ENCODE results near the gene ZNF69.
"Not testable (repeated sequence)": the region's sequence is repeated elsewhere in the genome, so short reads cannot be mapped to it uniquely, and the experiment has no call there.

ZNF69 gene
- 1.3 to 10.4 (median 4.8) reads per million in 3 experiments for total RNA-seq

GRCh38 chr19:11887611-11888531 lies at the start of gene ZNF69:
TSS of gene ZNF69 (plus strand) at chr19:11887782. CDS start at chr19:11887924, 142 bp downstream.
- DNase-seq, result peak; percentile 47

DNA sequence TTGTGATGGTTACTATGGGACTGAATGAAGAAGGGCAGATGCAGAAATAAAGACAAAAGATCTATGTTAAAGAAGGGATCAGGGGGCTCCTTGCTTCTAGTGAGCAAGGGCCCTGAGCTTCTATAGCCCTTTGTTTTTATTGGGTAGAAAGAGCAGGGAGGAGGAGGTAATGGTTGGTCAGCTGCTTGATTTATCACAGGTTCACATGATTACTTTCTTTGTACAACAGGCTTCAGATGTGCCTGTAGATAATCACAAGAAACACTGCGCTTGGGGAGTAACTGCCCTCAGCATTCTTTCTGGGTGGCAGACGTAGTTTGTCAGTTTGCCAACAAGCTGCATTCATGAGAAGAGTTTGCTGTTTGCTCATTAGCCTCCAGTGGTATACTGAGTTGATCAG lies 43.9 kb upstream of the ZNF69 start:
- DNase-seq, result no peak

DNA sequence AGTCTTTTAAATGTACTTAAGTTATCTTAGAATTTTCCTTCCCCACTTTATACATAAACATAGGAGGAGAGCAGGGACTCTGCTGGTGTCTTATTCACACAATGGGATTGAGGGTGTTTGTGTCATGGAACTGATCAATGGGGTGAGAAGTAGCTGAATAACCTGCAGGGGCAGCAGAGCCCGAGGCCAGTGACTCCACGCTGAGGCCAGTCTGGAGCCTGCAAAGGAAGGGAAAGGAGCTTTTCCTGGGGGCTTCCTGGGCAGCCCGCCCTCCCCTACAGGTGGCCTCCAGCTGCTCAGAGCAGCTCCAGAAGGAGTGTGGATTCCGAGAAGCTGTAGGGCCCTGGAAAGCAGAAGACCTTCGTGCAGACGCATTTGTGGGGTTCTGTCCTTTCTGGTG lies 40.0 kb upstream of the ZNF69 start:
- DNase-seq, result not testable (repeated sequence)

DNA sequence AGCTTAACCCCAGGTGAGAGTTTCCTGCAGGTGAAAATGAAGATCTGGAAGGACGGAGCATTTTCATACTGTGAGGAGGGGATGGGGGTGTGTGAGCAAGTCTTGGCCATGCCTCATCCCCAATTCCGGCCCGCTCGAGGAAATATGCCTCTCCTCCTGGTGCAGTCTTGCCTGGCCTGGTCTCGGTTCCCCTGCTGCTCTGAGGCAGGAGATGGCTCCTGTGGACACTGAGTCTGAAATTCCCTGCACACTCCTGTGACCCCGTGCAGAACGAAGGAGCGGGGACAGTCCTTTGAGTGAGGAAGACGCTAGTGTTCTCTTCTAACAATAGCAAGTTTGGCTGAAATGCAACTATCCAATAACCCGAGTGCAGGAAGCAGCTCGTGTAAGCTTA lies 39.4 kb upstream of the ZNF69 start:
- DNase-seq, result no peak

- DNase-seq, result peak; percentile 84
These were observed 38.8 kb upstream of the ZNF69 start, which contains the start of gene ZNF439 for GRCh38 chr19:11848594-11849469. TSS of gene ZNF439 (plus strand) at chr19:11848726. CDS start at chr19:11848868, 142 bp downstream.

GRCh38 chr19:11850289-11850688 lies 37.3 kb upstream of the ZNF69 start:
- not testable (repeated sequence) for DNase-seq

GRCh38 chr19:11853358-11853757 lies 34.2 kb upstream of the ZNF69 start:
- no peak for DNase-seq

DNA sequence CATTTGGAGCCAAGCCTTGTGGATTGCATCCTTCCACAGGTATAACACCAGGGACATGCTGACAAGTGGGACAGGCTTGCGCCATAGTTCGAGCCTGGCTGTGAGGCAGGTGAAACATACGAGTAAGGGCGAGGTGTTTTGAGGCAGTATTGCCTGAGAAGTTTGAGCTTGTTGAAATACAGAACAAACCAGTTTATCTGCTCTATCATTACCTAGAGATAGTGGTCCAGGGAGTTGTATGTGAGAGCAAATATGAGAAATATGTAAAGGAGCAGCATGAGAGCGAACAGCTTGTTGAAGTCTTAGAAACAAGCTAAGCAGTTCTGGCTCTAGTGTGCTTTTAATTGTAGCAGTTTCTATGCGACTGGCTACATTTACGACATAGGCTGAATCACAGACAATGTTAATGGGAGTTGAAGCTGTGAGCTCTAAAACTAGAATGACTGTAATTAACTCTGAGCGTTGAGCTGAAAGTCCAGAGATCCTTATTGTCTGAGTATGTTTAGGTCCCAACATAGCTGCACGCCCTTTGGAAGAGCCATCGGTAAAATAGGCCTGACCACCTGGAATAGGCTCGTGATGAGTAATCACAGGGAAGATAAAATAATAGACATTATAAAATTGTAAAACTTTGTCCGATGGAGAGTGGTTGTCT lies 30.9 kb upstream of the ZNF69 start:
- DNase-seq, result no peak

GRCh38 chr19:11860721-11861120 lies 26.9 kb upstream of the ZNF69 start:
- no peak for DNase-seq

DNA sequence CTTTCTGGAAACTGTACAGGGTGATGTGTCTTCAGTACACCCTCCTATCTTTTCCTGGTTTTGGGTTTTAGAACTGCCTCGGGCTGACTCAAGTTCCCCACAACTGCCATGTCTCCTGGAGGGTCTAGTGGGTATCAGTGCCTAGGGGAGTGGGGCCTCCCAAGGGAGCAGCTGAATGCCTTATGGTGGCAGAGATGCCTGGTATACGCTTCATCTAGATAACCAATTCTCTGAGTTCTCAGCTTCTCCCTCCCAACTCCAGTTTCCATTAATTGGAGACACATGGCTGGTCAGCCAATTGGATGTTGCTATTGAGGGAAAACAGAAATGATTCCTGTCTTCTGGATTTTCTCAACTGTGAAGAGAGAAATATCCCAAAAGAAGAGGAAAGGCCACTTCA lies 26.3 kb upstream of the ZNF69 start:
- no peak for DNase-seq

DNA sequence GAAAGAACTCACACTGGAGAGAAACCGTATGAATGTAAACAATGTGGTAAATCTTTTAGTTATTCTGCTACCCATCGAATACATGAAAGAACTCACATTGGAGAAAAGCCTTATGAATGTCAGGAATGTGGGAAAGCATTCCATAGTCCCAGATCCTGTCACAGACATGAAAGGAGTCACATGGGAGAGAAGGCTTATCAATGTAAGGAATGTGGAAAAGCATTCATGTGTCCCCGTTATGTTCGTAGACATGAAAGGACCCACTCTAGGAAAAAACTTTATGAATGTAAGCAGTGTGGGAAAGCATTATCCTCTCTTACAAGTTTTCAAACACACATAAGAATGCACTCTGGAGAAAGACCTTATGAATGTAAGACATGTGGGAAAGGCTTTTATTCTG lies 19.8 kb upstream of the ZNF69 start:
- DNase-seq, result not testable (repeated sequence)

GRCh38 chr19:11868188-11868587 lies 19.4 kb upstream of the ZNF69 start:
- DNase-seq, result no peak

- DNase-seq, result no peak
These were observed 15.0 kb upstream of the ZNF69 start for GRCh38 chr19:11872624-11873023.

GRCh38 chr19:11873762-11874161 lies 13.8 kb upstream of the ZNF69 start:
- no peak for DNase-seq

GRCh38 chr19:11879687-11880266 lies 7.8 kb upstream of the ZNF69 start:
- peak; percentile 14 for DNase-seq

- no peak for DNase-seq
These were observed 7.0 kb upstream of the ZNF69 start for GRCh38 chr19:11880598-11880997.

DNA sequence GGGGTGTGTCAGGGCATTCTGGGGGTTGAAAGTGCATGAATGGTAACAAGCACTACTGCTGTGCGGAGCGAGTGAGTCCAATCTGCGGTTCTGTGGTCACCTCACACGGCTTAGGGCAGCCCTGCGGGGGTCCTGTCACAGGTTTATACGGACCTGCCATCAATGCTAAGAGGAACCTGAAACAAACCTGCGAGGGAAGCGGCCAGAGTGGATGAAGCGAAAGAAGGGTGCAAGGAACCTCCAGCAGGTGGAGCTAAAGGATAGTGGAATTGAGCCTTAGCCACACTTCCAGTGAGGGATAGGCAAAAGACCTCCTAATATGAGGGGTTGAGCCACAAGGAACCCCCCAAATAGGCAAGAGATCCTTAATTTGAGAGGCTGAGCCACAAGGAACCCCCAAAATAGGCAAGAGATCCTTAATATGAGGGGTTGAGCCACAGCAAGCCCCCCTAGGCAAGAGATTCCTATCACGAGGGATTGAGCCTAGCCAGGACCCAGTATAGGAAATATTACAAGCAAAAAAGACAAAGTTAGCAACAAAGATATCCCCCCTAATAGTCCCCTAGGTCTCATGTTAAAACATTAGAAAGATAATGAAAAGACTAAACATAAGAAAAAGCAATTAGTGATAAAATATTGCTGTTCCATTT lies 6.3 kb upstream of the ZNF69 start:
- peak; percentile 50 for DNase-seq

- DNase-seq, result no peak
These were observed 5.0 kb upstream of the ZNF69 start for GRCh38 chr19:11882606-11883005.

DNA sequence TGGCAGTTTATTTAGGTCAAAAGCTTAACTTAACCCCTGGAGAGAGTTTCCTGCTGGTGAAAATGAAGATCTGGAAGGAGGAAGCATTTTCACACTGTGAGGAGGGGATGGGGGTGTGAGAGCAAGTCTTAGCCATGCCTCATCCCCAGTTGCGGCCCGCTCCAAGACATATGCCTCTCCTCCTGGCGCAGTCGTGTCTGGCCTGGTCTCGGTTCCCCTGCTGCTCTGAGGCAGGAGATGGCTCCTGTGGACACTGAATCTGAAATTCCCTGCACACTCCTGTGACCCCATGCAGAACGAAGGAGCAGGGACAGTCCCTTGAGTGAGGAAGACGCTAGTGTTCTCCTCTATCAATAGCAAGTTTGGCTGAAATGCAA lies 360 bp upstream of the ZNF69 start:
- no peak for DNase-seq

DNA sequence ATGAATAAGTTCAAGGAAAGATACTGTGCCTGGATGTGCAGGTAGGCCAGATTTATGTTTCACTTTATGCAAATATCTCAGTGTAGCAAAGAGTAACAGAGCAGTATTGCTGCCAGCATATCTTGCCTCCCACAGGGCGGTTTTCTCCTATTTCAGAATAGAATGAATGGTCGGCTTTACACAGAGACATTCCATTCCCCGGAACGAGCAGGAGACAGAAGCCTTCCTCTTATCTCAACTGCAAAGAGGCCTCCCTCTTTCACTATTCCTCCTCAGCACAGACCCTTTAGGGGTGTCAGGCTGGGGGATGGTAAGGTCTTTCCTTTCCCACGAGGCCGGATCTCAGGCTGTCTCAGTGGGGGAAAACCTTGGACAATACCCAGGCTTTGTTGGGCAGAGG lies 2.3 kb downstream of the ZNF69 start:
- not testable (repeated sequence) for DNase-seq

DNA sequence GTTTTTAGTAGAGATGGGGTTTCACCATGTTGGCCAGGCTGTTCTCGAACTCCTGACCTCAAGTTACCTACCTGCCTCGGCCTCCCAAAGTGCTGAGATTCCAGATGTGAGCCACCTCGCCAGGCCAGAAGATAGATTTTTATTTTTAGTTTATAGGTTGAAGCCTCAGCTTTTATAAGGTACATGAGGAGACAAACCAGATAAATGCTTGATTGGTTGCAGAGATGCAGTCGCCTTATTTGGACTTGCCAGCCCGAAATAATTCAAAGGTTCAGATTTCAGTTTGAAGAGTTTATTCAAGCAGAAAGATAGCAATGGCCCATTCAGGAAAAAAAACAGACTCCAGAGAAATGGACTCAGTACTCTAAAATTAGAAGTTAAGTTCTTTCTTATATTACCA lies 3.1 kb downstream of the ZNF69 start:
- no peak for DNase-seq

DNA sequence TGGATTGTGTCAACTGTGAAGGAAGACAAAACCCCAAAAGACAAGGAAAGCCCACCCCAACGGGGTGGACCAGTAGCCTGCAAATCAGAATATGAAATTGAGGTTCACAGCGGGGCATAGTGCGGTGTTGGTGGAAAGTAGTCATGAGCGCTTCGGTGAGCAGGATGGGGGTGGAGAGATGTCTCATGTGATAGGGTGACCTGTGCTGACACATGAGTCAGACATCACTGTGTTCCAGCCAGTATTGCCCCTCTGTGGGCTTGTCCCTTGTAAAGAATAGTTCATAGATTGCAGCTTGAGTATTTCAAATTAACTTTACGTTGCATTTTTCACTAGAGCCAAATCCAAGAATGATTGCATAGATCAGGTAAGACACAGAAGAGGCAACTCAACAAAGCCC lies 7.3 kb downstream of the ZNF69 start:
- no peak for DNase-seq

All from central memory CD4-positive, alpha-beta T cell (primary cell).